Measurements from ENCODE around the gene FCHSD2. TPM values are rescaled to one million over a fixed set of nuclear protein-coding genes. Genes with fewer than 3 reads are reported as not detected.
"Not testable (repeated sequence)": the region's sequence is repeated elsewhere in the genome, so short reads cannot be mapped to it uniquely, and the experiment has no call there.

The FCHSD2 gene
- total RNA-seq, 2 experiments from 2014 or later, result 21.9 to 24.1 TPM

GRCh38 chr11:72812967-72813739, 329.0 kb downstream of the FCHSD2 start:
- H3K4me1 Mint-ChIP-seq (ENCODE audit: low read depth), result peaks cover 33% of the 10 kb centered on the region

GRCh38 chr11:72812604-72812966, 329.5 kb downstream of the FCHSD2 start:
- H3K36me3 Mint-ChIP-seq, result peaks cover 43% of the 10 kb centered on the region
- POLR2A ChIA-PET, result interaction anchor here (1.0 to 3.2 kb wide), 5 partner anchors 19 to 92 kb away, joined by 3 to 19 read pairs (median 3); partner anchors contain the start of gene STARD10
- H3K9me3 Mint-ChIP-seq, result no peaks in the 10 kb centered on the region
- CTCF ChIA-PET, result interaction anchor here (0.9 to 5.4 kb wide), 16 partner anchors 9 to 330 kb away, joined by 3 to 63 read pairs (median 8); partner anchors contain the start of genes FCHSD2 and STARD10
- peaks cover 31% of the 10 kb centered on the region for H3K4me1 Mint-ChIP-seq (ENCODE audit: low read depth)
- DNase-seq, result no peak
- H3K4me3 Mint-ChIP-seq, result peak overlapping the region; percentile 98
- no peaks in the 10 kb centered on the region for H3K27me3 Mint-ChIP-seq
- peak overlapping the region; percentile 97 for H3K27ac Mint-ChIP-seq
- intact Hi-C loops (cut with micrococcal nuclease), result loop anchor here (2.0 kb wide), 1 partner anchor 330 kb away; the partner anchor contains the start of gene FCHSD2

More at GRCh38 chr11:72812967-72813739, 329.0 kb downstream of the FCHSD2 start:
- Mint-ChIP-seq H3K27me3 (no peaks in the 10 kb centered on the region), H3K27ac (peak overlapping the region; percentile 97), H3K36me3 (peaks cover 46% of the 10 kb centered on the region), H3K9me3 (no peaks in the 10 kb centered on the region), H3K4me3 (peak overlapping the region; percentile 98)
- ChIA-PET CTCF (interaction anchor here (0.7 to 5.4 kb wide), 27 partner anchors 9 to 439 kb away, joined by 3 to 63 read pairs (median 5); partner anchors contain the start of genes CLPB, FCHSD2 and STARD10), POLR2A (interaction anchor here (0.7 to 3.2 kb wide), 9 partner anchors 16 to 92 kb away, joined by 3 to 19 read pairs (median 3); partner anchors contain the start of gene STARD10)
- peak; percentile 90 for DNase-seq
- intact Hi-C loops (cut with micrococcal nuclease), result loop anchor here (1.0 to 2.0 kb wide), 2 partner anchors 61 to 330 kb away; partner anchors contain the start of genes ARAP1 and FCHSD2

GRCh38 chr11:72811686-72812085, 330.4 kb downstream of the FCHSD2 start:
- H3K27ac Mint-ChIP-seq, DNase-seq, H3K9me3 Mint-ChIP-seq, H3K27me3 Mint-ChIP-seq, POLR2A ChIA-PET: not testable (repeated sequence)
- CTCF ChIA-PET, result interaction anchor here (0.8 to 4.3 kb wide), 5 partner anchors 8 to 127 kb away, joined by 3 to 46 read pairs (median 14); partner anchors contain the start of gene STARD10
- peaks cover 25% of the 10 kb centered on the region for H3K4me1 Mint-ChIP-seq (ENCODE audit: low read depth)
- peaks cover 38% of the 10 kb centered on the region for H3K36me3 Mint-ChIP-seq
- intact Hi-C loops (cut with micrococcal nuclease), result loop anchor here (2.0 kb wide), 1 partner anchor 331 kb away; the partner anchor contains the start of gene FCHSD2
- peak overlapping the region; percentile 54 for H3K4me3 Mint-ChIP-seq

GRCh38 chr11:72808331-72808798, 333.8 kb downstream of the FCHSD2 start:
- Mint-ChIP-seq H3K27ac (no peak overlapping the region), H3K4me1 (ENCODE audit: low read depth) (peaks cover 20% of the 10 kb centered on the region), H3K4me3 (no peak overlapping the region), H3K36me3 (peaks cover 31% of the 10 kb centered on the region), H3K27me3 (no peaks in the 10 kb centered on the region), H3K9me3 (no peaks in the 10 kb centered on the region)
- CTCF ChIA-PET, result no interaction called here
- intact Hi-C loops (cut with micrococcal nuclease), result no loop called here
- DNase-seq, result no peak
- POLR2A ChIA-PET, result no interaction called here

GRCh38 chr11:72807792-72808191, 334.3 kb downstream of the FCHSD2 start:
- Mint-ChIP-seq H3K27me3 (no peaks in the 10 kb centered on the region), H3K36me3 (peaks cover 28% of the 10 kb centered on the region), H3K9me3 (no peaks in the 10 kb centered on the region), H3K4me3 (no peak overlapping the region), H3K4me1 (ENCODE audit: low read depth) (peaks cover 18% of the 10 kb centered on the region), H3K27ac (no peak overlapping the region)
- POLR2A ChIA-PET, result interaction anchor here (0.6 to 1.1 kb wide), 2 partner anchors 35 to 71 kb away, joined by 3 read pairs; no protein-coding TSS in a partner anchor
- intact Hi-C loops (cut with micrococcal nuclease), result no loop called here
- CTCF ChIA-PET, result interaction anchor here (1.7 kb wide), 1 partner anchor 83 kb away, joined by 5 read pairs; no protein-coding TSS in a partner anchor
- no peak for DNase-seq

GRCh38 chr11:72807021-72807693, 335.0 kb downstream of the FCHSD2 start:
- H3K4me3 Mint-ChIP-seq, result no peak overlapping the region
- no peak overlapping the region for H3K27ac Mint-ChIP-seq
- no peak for DNase-seq
- H3K4me1 Mint-ChIP-seq (ENCODE audit: low read depth), result peaks cover 14% of the 10 kb centered on the region
- no peaks in the 10 kb centered on the region for H3K27me3 Mint-ChIP-seq
- ChIA-PET POLR2A (interaction anchor here (0.6 to 1.1 kb wide), 2 partner anchors 35 to 71 kb away, joined by 3 read pairs; no protein-coding TSS in a partner anchor), CTCF (interaction anchor here (1.7 kb wide), 1 partner anchor 82 kb away, joined by 5 read pairs; no protein-coding TSS in a partner anchor)
- peaks cover 24% of the 10 kb centered on the region for H3K36me3 Mint-ChIP-seq
- intact Hi-C loops (cut with micrococcal nuclease), result no loop called here
- no peaks in the 10 kb centered on the region for H3K9me3 Mint-ChIP-seq

GRCh38 chr11:72806378-72806777, 335.7 kb downstream of the FCHSD2 start:
- CTCF ChIA-PET, result interaction anchor here (1.7 kb wide), 1 partner anchor 81 kb away, joined by 5 read pairs; no protein-coding TSS in a partner anchor
- peaks cover 19% of the 10 kb centered on the region for H3K36me3 Mint-ChIP-seq
- H3K9me3 Mint-ChIP-seq; H3K27me3 Mint-ChIP-seq; H3K27ac Mint-ChIP-seq; POLR2A ChIA-PET; DNase-seq; H3K4me1 Mint-ChIP-seq (ENCODE audit: low read depth); H3K4me3 Mint-ChIP-seq; intact Hi-C loops (cut with micrococcal nuclease): not testable (repeated sequence)

GRCh38 chr11:72805216-72805615, 336.9 kb downstream of the FCHSD2 start:
- Mint-ChIP-seq H3K27me3 (no peaks in the 10 kb centered on the region), H3K27ac (no peak overlapping the region), H3K4me3 (no peak overlapping the region), H3K9me3 (no peaks in the 10 kb centered on the region), H3K4me1 (ENCODE audit: low read depth) (peaks cover 2% of the 10 kb centered on the region), H3K36me3 (peaks cover 14% of the 10 kb centered on the region)
- CTCF ChIA-PET, result interaction anchor here (0.7 kb wide), 1 partner anchor 130 kb away, joined by 5 read pairs; no protein-coding TSS in a partner anchor
- DNase-seq, result no peak
- intact Hi-C loops (cut with micrococcal nuclease), result no loop called here
- POLR2A ChIA-PET, result no interaction called here

- ChIA-PET CTCF (interaction anchor here (0.6 to 1.3 kb wide), 4 partner anchors 10 to 474 kb away, joined by 3 to 6 read pairs (median 4); no protein-coding TSS in a partner anchor), POLR2A (interaction anchor here (1.0 kb wide), 1 partner anchor 8 kb away, joined by 3 read pairs; no protein-coding TSS in a partner anchor)
- intact Hi-C loops (cut with micrococcal nuclease), result no loop called here
- Mint-ChIP-seq H3K27me3 (no peaks in the 10 kb centered on the region), H3K4me1 (ENCODE audit: low read depth) (peaks cover 2% of the 10 kb centered on the region), H3K9me3 (no peaks in the 10 kb centered on the region), H3K4me3 (no peak overlapping the region), H3K27ac (no peak overlapping the region), H3K36me3 (peaks cover 5% of the 10 kb centered on the region)
- DNase-seq, result no peak
These were observed 339.3 kb downstream of the FCHSD2 start for GRCh38 chr11:72802822-72803221.

- Mint-ChIP-seq H3K27ac (no peak overlapping the region), H3K9me3 (no peaks in the 10 kb centered on the region), H3K4me1 (ENCODE audit: low read depth) (peaks cover 7% of the 10 kb centered on the region), H3K27me3 (no peaks in the 10 kb centered on the region), H3K4me3 (no peak overlapping the region), H3K36me3 (no peaks in the 10 kb centered on the region)
- intact Hi-C loops (cut with micrococcal nuclease), result no loop called here
- no peak for DNase-seq
- CTCF ChIA-PET, result no interaction called here
- POLR2A ChIA-PET, result no interaction called here
These were observed 342.7 kb downstream of the FCHSD2 start for GRCh38 chr11:72799441-72799840.

GRCh38 chr11:72798361-72798760, 343.8 kb downstream of the FCHSD2 start:
- H3K4me1 Mint-ChIP-seq (ENCODE audit: low read depth), result peaks cover 10% of the 10 kb centered on the region
- H3K27me3 Mint-ChIP-seq, result no peaks in the 10 kb centered on the region
- POLR2A ChIA-PET, result no interaction called here
- H3K9me3 Mint-ChIP-seq, result no peaks in the 10 kb centered on the region
- H3K36me3 Mint-ChIP-seq, result no peaks in the 10 kb centered on the region
- DNase-seq, result no peak
- no peak overlapping the region for H3K4me3 Mint-ChIP-seq
- intact Hi-C loops (cut with micrococcal nuclease), result no loop called here
- no peak overlapping the region for H3K27ac Mint-ChIP-seq
- CTCF ChIA-PET, result interaction anchor here (2.0 kb wide), 1 partner anchor 15 kb away, joined by 11 read pairs; no protein-coding TSS in a partner anchor

Data from activated CD4-positive, alpha-beta memory T cell treated with anti-CD3 and anti-CD28 coated beads for 36 hours (primary cell).